Activated T-cell treated with anti-CD3 and anti-CD28 coated beads, Interleukin-2, amount 50 U/mL, for 24 hours (primary cell): ENCODE measurements around the gene DMRTC2.

Experiments
- DNase-seq: peaks from one replicate; pipeline ENCODE4 v3.0.0-alpha.2; 2020
- H3K27ac Mint-ChIP-seq: 2 replicates; pipeline ENCODE4 v1.8.0; 2020; ENCODE audit warnings: mild to moderate bottlenecking, mixed read lengths
- H3K27me3 Mint-ChIP-seq: 2 replicates; pipeline ENCODE4 v1.8.0; 2020; ENCODE audit warnings: mixed read lengths
- H3K36me3 Mint-ChIP-seq: 2 replicates; pipeline ENCODE4 v1.8.0; 2020; ENCODE audit warnings: low read depth, mixed read lengths
- H3K4me1 Mint-ChIP-seq: 2 replicates; pipeline ENCODE4 v1.8.0; 2020; ENCODE audit warnings: low read depth, mixed read lengths
- H3K4me3 Mint-ChIP-seq: 2 replicates; pipeline ENCODE4 v1.8.0; 2020; ENCODE audit warnings: mild to moderate bottlenecking, moderate library complexity, mixed read lengths
- H3K9me3 Mint-ChIP-seq: 2 replicates; pipeline ENCODE4 v1.8.0; 2020; ENCODE audit warnings: mixed read lengths

The DMRTC2 gene

DNA sequence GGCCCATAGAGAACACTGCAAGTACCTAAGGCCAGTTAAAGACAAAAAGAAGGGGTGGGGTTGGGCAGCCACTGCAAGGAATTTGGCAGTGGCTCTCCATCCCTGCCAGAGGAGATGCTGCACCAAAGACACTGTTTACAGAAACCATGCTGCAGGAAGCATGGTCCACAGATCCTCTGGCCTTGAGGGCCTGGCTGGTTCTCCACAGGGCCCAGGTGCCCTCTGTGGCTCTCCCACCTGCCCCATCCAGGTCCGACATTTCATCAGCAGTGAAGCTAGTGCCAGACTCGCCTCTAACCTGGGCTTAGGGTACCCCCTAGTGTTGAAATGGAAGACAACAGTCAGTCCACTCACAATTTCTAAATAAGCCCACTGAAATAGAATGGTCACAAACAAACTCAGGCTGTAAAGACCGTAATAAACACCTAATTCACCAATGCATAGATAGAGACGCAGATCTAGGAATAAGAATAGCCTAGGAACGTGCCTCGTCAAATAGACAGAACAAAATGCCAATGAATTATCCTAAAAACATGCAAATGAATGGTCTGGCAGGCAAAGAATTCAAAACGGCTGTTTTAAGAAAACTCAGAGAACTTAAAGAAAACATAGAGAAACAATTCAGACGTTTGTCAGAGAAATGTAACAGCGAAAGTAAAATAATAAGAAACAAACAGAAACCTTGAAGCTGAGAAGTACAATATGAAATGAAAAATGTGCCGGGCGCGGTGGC, 23.7 kb upstream of the DMRTC2 start:
- H3K4me1 Mint-ChIP-seq: peaks cover 3% of the 10 kb centered on the region
- H3K9me3 Mint-ChIP-seq: no peaks in the 10 kb centered on the region
- no peak overlapping the region for H3K4me3 Mint-ChIP-seq
- DNase-seq: peak; percentile 56
- H3K27ac Mint-ChIP-seq: no peak overlapping the region
- H3K36me3 Mint-ChIP-seq: no peaks in the 10 kb centered on the region
- H3K27me3 Mint-ChIP-seq: peaks cover 20% of the 10 kb centered on the region

DNA sequence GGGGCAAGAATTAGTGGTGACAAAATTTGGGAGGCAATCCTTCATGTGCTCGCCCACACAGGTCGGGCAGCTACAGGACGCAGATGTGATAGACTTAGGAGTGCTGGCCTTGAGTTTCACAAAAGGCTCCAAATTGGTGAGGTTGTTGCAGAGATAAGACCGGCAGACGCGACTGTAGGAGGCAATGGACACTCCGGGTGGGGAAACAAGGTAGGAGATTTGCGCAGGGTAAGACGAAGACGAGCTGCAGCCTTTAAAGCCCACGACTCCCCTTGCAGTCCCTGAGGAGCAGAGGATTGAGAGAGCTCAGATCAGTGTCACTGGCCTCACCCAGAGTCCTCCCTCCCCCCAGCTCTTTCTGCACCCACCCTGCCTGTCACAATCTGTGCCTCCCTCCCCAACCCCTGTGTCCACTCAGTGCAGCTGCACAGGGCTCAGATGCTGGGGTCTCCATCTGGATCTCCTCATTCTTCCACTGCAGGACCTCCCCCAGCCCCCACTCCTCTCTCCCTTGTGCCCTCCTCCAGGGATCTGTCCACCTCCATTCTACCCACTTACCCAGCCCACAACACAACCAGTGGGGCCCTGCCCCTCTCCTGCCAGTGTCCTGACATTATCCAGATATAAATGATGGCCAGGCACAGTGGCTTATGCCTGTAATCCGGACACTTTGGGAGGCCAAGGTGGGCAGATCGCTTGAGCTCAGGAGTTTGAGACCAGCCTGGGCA, 6.7 kb upstream of the DMRTC2 start:
- no peaks in the 10 kb centered on the region for H3K36me3 Mint-ChIP-seq
- no peak overlapping the region for H3K4me3 Mint-ChIP-seq
- peaks cover 31% of the 10 kb centered on the region for H3K27me3 Mint-ChIP-seq
- no peak for DNase-seq
- H3K27ac Mint-ChIP-seq: no peak overlapping the region
- no peaks in the 10 kb centered on the region for H3K9me3 Mint-ChIP-seq
- no peaks in the 10 kb centered on the region for H3K4me1 Mint-ChIP-seq

GRCh38 chr19:41839211-41839610, 5.6 kb upstream of the DMRTC2 start:
- Mint-ChIP-seq H3K4me1 (no peaks in the 10 kb centered on the region), H3K27ac (no peak overlapping the region), H3K27me3 (peaks cover 31% of the 10 kb centered on the region), H3K9me3 (no peaks in the 10 kb centered on the region), H3K4me3 (no peak overlapping the region), H3K36me3 (no peaks in the 10 kb centered on the region)
- DNase-seq: no peak

- Mint-ChIP-seq H3K27ac (no peak overlapping the region), H3K4me3 (no peak overlapping the region), H3K36me3 (no peaks in the 10 kb centered on the region), H3K9me3 (no peaks in the 10 kb centered on the region), H3K27me3 (peaks cover 8% of the 10 kb centered on the region), H3K4me1 (no peaks in the 10 kb centered on the region)
- DNase-seq: no peak
Observed at GRCh38 chr19:41843371-41843770, 1.5 kb upstream of the DMRTC2 start.

- Mint-ChIP-seq H3K9me3 (no peaks in the 10 kb centered on the region), H3K36me3 (no peaks in the 10 kb centered on the region), H3K4me1 (no peaks in the 10 kb centered on the region), H3K27me3 (no peaks in the 10 kb centered on the region), H3K27ac (no peak within 1 kb of the TSS), H3K4me3 (no peak within 1 kb of the TSS)
- no peak for DNase-seq
Observed at GRCh38 chr19:41844601-41845000, 241 bp upstream of the DMRTC2 start, which contains the start of gene LYPD4. Gene LYPD4, minus strand, starts transcription at chr19:41844683. Its CDS starts 5,398 bp downstream, at chr19:41839285.

DNA sequence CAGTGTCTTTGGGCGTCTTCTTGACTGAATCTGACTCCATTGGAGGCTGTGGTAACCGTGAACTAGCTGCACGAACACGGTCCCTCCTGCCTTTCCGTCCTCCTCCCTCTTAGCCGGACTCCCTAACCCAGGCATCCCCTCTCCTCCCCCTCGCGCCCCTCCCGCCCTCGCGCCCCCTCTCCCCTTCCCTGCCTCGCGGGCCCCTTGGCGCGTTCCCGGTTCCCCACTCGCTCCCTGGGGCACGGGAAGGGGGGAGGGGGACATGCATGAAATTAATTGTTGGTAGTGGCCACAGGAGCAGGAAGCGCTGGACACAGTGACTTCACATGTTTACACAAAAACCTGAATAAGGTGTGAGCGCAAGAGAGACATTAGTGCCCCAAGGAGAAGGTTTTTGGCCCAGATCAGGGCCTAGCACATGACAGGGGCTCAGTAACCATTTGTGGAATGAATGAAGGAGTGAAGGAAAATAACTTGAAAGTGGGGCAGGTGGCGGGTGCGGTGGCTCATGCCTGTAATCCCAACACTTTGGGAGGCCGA, 279 bp downstream of the DMRTC2 start:
- H3K27ac Mint-ChIP-seq: no peak overlapping the region
- no peaks in the 10 kb centered on the region for H3K9me3 Mint-ChIP-seq
- H3K4me1 Mint-ChIP-seq: no peaks in the 10 kb centered on the region
- no peak overlapping the region for H3K4me3 Mint-ChIP-seq
- H3K27me3 Mint-ChIP-seq: no peaks in the 10 kb centered on the region
- DNase-seq: no peak
- no peaks in the 10 kb centered on the region for H3K36me3 Mint-ChIP-seq

GRCh38 chr19:41847351-41848105, 2.7 kb downstream of the DMRTC2 start:
- no peaks in the 10 kb centered on the region for H3K36me3 Mint-ChIP-seq
- no peaks in the 10 kb centered on the region for H3K9me3 Mint-ChIP-seq
- no peak for DNase-seq
- H3K27me3 Mint-ChIP-seq: peaks cover 4% of the 10 kb centered on the region
- H3K27ac Mint-ChIP-seq: no peak overlapping the region
- H3K4me3 Mint-ChIP-seq: no peak overlapping the region
- no peaks in the 10 kb centered on the region for H3K4me1 Mint-ChIP-seq

GRCh38 chr19:41848666-41849065, 3.8 kb downstream of the DMRTC2 start:
- Mint-ChIP-seq H3K36me3 (no peaks in the 10 kb centered on the region), H3K9me3 (no peaks in the 10 kb centered on the region), H3K27me3 (peaks cover 4% of the 10 kb centered on the region), H3K27ac (no peak overlapping the region), H3K4me1 (no peaks in the 10 kb centered on the region), H3K4me3 (no peak overlapping the region)
- no peak for DNase-seq

GRCh38 chr19:41849067-41849466, 4.2 kb downstream of the DMRTC2 start:
- no peak for DNase-seq
- Mint-ChIP-seq H3K27ac (no peak overlapping the region), H3K9me3 (no peaks in the 10 kb centered on the region)

DNA sequence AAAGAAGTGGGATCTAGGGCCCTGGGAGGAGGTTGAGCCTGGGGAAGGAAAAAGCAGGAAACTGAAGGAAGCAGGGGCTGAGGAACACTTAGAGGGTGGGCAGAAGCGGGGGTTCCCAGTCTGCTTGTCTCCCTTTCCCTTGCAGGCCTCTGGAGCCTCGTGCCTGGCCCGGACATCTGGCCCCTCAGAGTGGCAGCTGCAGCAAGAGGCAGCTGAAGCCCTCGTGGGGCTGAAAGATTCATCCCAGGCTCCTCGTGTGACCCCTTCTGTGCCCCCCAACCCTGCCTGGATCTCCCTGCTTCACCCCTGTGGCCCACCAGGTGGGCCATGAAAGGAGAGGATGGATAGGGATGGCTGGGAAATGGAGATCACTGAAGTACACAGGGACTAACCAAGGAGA, 5.5 kb downstream of the DMRTC2 start:
- Mint-ChIP-seq H3K9me3 (no peaks in the 10 kb centered on the region), H3K27ac (no peak overlapping the region), H3K36me3 (no peaks in the 10 kb centered on the region), H3K27me3 (peaks cover 4% of the 10 kb centered on the region), H3K4me3 (no peak overlapping the region), H3K4me1 (no peaks in the 10 kb centered on the region)
- no peak for DNase-seq

More at GRCh38 chr19:41849067-41849466, 4.2 kb downstream of the DMRTC2 start:
- peaks cover 4% of the 10 kb centered on the region for H3K27me3 Mint-ChIP-seq
- H3K4me3 Mint-ChIP-seq: no peak overlapping the region
- H3K4me1 Mint-ChIP-seq: no peaks in the 10 kb centered on the region
- H3K36me3 Mint-ChIP-seq: no peaks in the 10 kb centered on the region

- Mint-ChIP-seq H3K27ac (no peak overlapping the region), H3K9me3 (no peaks in the 10 kb centered on the region), H3K4me1 (no peaks in the 10 kb centered on the region), H3K27me3 (peaks cover 4% of the 10 kb centered on the region), H3K36me3 (no peaks in the 10 kb centered on the region), H3K4me3 (no peak overlapping the region)
- DNase-seq: no peak
Observed at GRCh38 chr19:41851456-41851855, 6.6 kb downstream of the DMRTC2 start.

- Mint-ChIP-seq H3K27ac (no peak overlapping the region), H3K36me3 (no peaks in the 10 kb centered on the region), H3K27me3 (peaks cover 4% of the 10 kb centered on the region), H3K4me3 (no peak overlapping the region), H3K9me3 (no peaks in the 10 kb centered on the region), H3K4me1 (peaks cover 2% of the 10 kb centered on the region)
- DNase-seq: no peak
Observed at GRCh38 chr19:41853344-41853743, 8.5 kb downstream of the DMRTC2 start.

DNA sequence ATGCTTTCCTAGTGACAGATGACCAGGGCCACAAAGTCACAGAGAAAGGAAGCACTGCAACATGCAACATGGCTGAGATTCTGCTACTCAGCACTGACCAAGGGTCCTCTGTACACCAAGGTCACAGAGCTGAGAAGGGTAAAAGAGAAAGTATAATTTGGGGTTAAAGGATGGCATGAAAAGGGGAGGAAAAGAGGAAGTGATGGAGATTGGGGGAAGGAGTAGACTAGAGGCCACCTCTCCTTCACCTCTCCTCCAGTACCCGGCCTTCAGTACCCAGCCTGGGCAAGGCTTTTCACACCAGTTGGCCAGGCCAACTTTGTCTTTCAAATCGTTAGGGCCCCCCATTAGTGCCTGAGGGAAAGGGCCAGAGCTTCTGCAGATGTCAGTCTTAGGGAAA, 8.9 kb downstream of the DMRTC2 start:
- peaks cover 2% of the 10 kb centered on the region for H3K4me1 Mint-ChIP-seq
- no peak for DNase-seq
- no peaks in the 10 kb centered on the region for H3K36me3 Mint-ChIP-seq
- H3K4me3 Mint-ChIP-seq: no peak overlapping the region
- H3K27ac Mint-ChIP-seq: no peak overlapping the region
- H3K27me3 Mint-ChIP-seq: peaks cover 4% of the 10 kb centered on the region
- no peaks in the 10 kb centered on the region for H3K9me3 Mint-ChIP-seq

- no peak for DNase-seq
- H3K36me3 Mint-ChIP-seq: peaks cover 44% of the 10 kb centered on the region
- H3K4me1 Mint-ChIP-seq: peaks cover 40% of the 10 kb centered on the region
- H3K4me3 Mint-ChIP-seq: peak overlapping the region; percentile 86
- H3K9me3 Mint-ChIP-seq: no peaks in the 10 kb centered on the region
- H3K27ac Mint-ChIP-seq: peak overlapping the region; percentile 100
- H3K27me3 Mint-ChIP-seq: no peaks in the 10 kb centered on the region
Observed at GRCh38 chr19:41859213-41859617, 14.4 kb downstream of the DMRTC2 start.
